RWPE2 (cell line): ENCODE data around the gene BABAM2.

ENCODE experiments used
- ATAC-seq: fragments of 200-7000 bp; cut with Tn5 transposase; 3 replicates; pipeline ENCODE4 v1.9.1; 2021; ENCODE audit warnings: low read depth
- DNase-seq: peaks from one replicate; pipeline ENCODE4 v3.0.0-alpha.2; 2020; ENCODE audit warnings: low spot score
- H3K27ac ChIP-seq: fragments of 450-650 bp; 2 replicates; pipeline ENCODE4 v1.5.1; 2017; ENCODE audit warnings: mild to moderate bottlenecking; ENCODE audit not compliant: poor library complexity, severe bottlenecking
- H3K27me3 ChIP-seq: fragments of 250-450 bp; sonication (Bioruptor Pico); 2 replicates; pipeline ENCODE4 v1.5.1; 2021; ENCODE audit warnings: mild to moderate bottlenecking, moderate library complexity; ENCODE audit not compliant: insufficient read depth, poor library complexity, severe bottlenecking
- H3K36me3 ChIP-seq: fragments of 250-450 bp; sonication (Bioruptor Pico); 2 replicates; pipeline ENCODE4 v1.5.1; 2020; ENCODE audit warnings: low read depth, mild to moderate bottlenecking, moderate library complexity
- H3K4me1 ChIP-seq: fragments of 250-450 bp; sonication (Bioruptor Pico); 2 replicates; pipeline ENCODE4 v1.5.1; 2021; ENCODE audit warnings: mild to moderate bottlenecking, moderate library complexity; ENCODE audit not compliant: insufficient read depth, poor library complexity, severe bottlenecking
- H3K4me3 ChIP-seq: fragments of 250-450 bp; sonication (Bioruptor Pico); 2 replicates; pipeline ENCODE4 v1.5.1; 2021; ENCODE audit warnings: mild to moderate bottlenecking, moderate library complexity; ENCODE audit not compliant: severe bottlenecking
- H3K9me3 ChIP-seq: fragments of 250-450 bp; sonication (Bioruptor Pico); 2 replicates; pipeline ENCODE4 v1.5.1; 2021; ENCODE audit warnings: mild to moderate bottlenecking, moderate library complexity; ENCODE audit not compliant: severe bottlenecking
- CTCF ChIP-seq: fragments of 450-650 bp; IDR thresholded peaks from one replicate; pipeline ENCODE4 v1.5.1; 2017; ENCODE audit warnings: mild to moderate bottlenecking, moderate library complexity; ENCODE audit not compliant: poor library complexity, severe bottlenecking

BABAM2 gene

GRCh38 chr2:28085201-28085600, 194.7 kb downstream of the BABAM2 start:
- Histone ChIP-seq H3K27ac (peak overlapping the region; percentile 60), H3K4me3 (no peak overlapping the region), H3K36me3 (no peaks in the 10 kb centered on the region), H3K27me3 (no peaks in the 10 kb centered on the region), H3K4me1 (peaks cover 44% of the 10 kb centered on the region), H3K9me3 (no peaks in the 10 kb centered on the region)
- no peak for DNase-seq
- no peak for TF ChIP-seq CTCF
- ATAC-seq = no peak

DNA sequence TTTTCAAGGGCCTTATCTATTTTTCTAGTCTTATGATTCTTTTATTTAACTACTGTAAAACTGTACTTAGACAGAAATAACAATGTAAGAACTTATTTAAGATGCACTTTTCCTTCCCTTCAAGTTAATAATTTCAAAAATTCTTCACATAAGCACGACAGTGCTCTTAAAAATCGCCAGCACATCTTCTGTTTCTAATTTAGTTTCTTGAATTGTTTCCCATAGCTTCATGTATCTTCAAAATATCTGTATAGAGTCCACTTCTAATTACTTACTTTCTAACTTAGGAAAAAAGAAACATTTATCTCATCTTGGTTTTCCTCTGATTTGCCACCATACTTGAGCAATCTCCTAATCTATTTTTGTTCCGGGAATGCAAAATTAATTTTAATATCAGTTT, 196.1 kb downstream of the BABAM2 start:
- Histone ChIP-seq H3K27ac (no peak overlapping the region), H3K36me3 (no peaks in the 10 kb centered on the region), H3K9me3 (no peaks in the 10 kb centered on the region), H3K27me3 (no peaks in the 10 kb centered on the region), H3K4me1 (peaks cover 30% of the 10 kb centered on the region), H3K4me3 (no peak overlapping the region)
- no peak for ATAC-seq
- TF ChIP-seq CTCF = no peak
- DNase-seq = no peak

- H3K4me3 ChIP-seq = no peak overlapping the region
- no peaks in the 10 kb centered on the region for H3K9me3 ChIP-seq
- H3K27ac ChIP-seq = peak overlapping the region; percentile 76
- H3K27me3 ChIP-seq = no peaks in the 10 kb centered on the region
- DNase-seq (no peak), ATAC-seq (peak; percentile 95)
- peaks cover 29% of the 10 kb centered on the region for H3K4me1 ChIP-seq
- TF ChIP-seq CTCF = no peak
- H3K36me3 ChIP-seq = no peaks in the 10 kb centered on the region
Observed at GRCh38 chr2:28088970-28089369, 198.4 kb downstream of the BABAM2 start.

DNA sequence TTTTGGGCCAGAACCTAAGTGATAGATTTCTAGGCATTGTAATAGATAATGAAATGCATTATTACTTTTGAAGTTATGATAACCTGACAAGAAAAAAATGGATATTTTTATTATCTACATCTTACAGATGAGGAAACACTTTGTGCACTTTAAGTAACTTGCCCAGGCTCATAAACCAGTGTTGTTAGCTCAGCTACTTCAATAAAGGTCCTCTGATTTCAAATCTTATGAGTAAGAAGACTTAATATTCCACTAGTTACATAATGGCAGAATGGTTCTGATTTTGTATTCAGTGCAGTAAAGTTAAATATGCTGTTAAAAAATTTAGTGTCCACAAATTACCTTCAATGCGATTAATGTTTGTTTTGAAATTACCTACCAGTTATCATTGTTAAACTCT, 199.0 kb downstream of the BABAM2 start:
- no peak for TF ChIP-seq CTCF
- DNase-seq (no peak), ATAC-seq (no peak)
- H3K4me1 ChIP-seq = peaks cover 26% of the 10 kb centered on the region
- H3K4me3 ChIP-seq = no peak overlapping the region
- no peaks in the 10 kb centered on the region for H3K9me3 ChIP-seq
- H3K27me3 ChIP-seq = no peaks in the 10 kb centered on the region
- no peaks in the 10 kb centered on the region for H3K36me3 ChIP-seq
- peak overlapping the region; percentile 76 for H3K27ac ChIP-seq

DNA sequence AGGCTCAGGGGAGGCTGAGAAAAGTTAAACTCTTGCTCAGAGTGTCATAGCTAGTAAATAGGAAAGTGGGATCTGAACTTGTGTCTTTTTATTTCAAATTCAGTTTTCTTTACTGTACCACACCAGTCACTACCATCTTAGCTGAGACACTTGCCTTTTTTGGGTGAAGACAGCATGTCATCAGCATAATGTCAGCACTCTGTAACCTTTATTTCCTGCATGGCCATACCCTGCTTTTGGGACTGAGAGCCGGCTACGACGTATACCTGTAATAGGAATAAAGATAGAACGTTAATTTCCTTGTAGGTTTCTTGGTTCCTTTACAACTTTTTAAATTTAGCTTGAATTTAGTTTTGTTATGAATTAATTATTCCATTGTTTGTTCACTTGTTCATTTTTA, 202.8 kb downstream of the BABAM2 start:
- Histone ChIP-seq H3K27ac (no peak overlapping the region), H3K4me1 (peaks cover 19% of the 10 kb centered on the region), H3K27me3 (no peaks in the 10 kb centered on the region), H3K36me3 (no peaks in the 10 kb centered on the region), H3K9me3 (no peaks in the 10 kb centered on the region), H3K4me3 (no peak overlapping the region)
- TF ChIP-seq CTCF = no peak
- no peak for DNase-seq
- ATAC-seq = no peak
